RWPE2 (cell line): ENCODE measurements around the gene ADGRD2.
A peak's percentile ranks its signal among the peaks of the same experiment; 100 is the strongest.

Experiments
- ATAC-seq: fragments of 200-7000 bp; cut with Tn5 transposase; 3 replicates; pipeline ENCODE4 v1.9.1; 2021; ENCODE audit warnings: low read depth
- DNase-seq: peaks from one replicate; pipeline ENCODE4 v3.0.0-alpha.2; 2020; ENCODE audit warnings: low spot score
- H3K27ac ChIP-seq: fragments of 450-650 bp; 2 replicates; pipeline ENCODE4 v1.5.1; 2017; ENCODE audit warnings: mild to moderate bottlenecking; ENCODE audit not compliant: poor library complexity, severe bottlenecking
- H3K27me3 ChIP-seq: fragments of 250-450 bp; sonication (Bioruptor Pico); 2 replicates; pipeline ENCODE4 v1.5.1; 2021; ENCODE audit warnings: mild to moderate bottlenecking, moderate library complexity; ENCODE audit not compliant: insufficient read depth, poor library complexity, severe bottlenecking
- H3K36me3 ChIP-seq: fragments of 250-450 bp; sonication (Bioruptor Pico); 2 replicates; pipeline ENCODE4 v1.5.1; 2020; ENCODE audit warnings: low read depth, mild to moderate bottlenecking, moderate library complexity
- H3K4me1 ChIP-seq: fragments of 250-450 bp; sonication (Bioruptor Pico); 2 replicates; pipeline ENCODE4 v1.5.1; 2021; ENCODE audit warnings: mild to moderate bottlenecking, moderate library complexity; ENCODE audit not compliant: insufficient read depth, poor library complexity, severe bottlenecking
- H3K4me3 ChIP-seq: fragments of 250-450 bp; sonication (Bioruptor Pico); 2 replicates; pipeline ENCODE4 v1.5.1; 2021; ENCODE audit warnings: mild to moderate bottlenecking, moderate library complexity; ENCODE audit not compliant: severe bottlenecking
- H3K9me3 ChIP-seq: fragments of 250-450 bp; sonication (Bioruptor Pico); 2 replicates; pipeline ENCODE4 v1.5.1; 2021; ENCODE audit warnings: mild to moderate bottlenecking, moderate library complexity; ENCODE audit not compliant: severe bottlenecking
- CTCF ChIP-seq: fragments of 450-650 bp; IDR thresholded peaks from one replicate; pipeline ENCODE4 v1.5.1; 2017; ENCODE audit warnings: mild to moderate bottlenecking, moderate library complexity; ENCODE audit not compliant: poor library complexity, severe bottlenecking

The ADGRD2 gene

GRCh38 chr9:124478354-124478753 is 28.1 kb downstream of the ADGRD2 start:
- TF ChIP-seq CTCF: no peak
- ATAC-seq: no peak
- DNase-seq: no peak
- H3K36me3 ChIP-seq: no peaks in the 10 kb centered on the region
- no peak overlapping the region for H3K4me3 ChIP-seq
- H3K27me3 ChIP-seq: peaks cover 20% of the 10 kb centered on the region
- no peak overlapping the region for H3K27ac ChIP-seq
- H3K9me3 ChIP-seq: no peaks in the 10 kb centered on the region
- H3K4me1 ChIP-seq: no peaks in the 10 kb centered on the region

- no peak for DNase-seq
- Histone ChIP-seq H3K9me3 (no peaks in the 10 kb centered on the region), H3K27me3 (peaks cover 20% of the 10 kb centered on the region), H3K27ac (no peak overlapping the region), H3K4me3 (no peak overlapping the region), H3K4me1 (no peaks in the 10 kb centered on the region), H3K36me3 (no peaks in the 10 kb centered on the region)
- TF ChIP-seq CTCF: no peak
- ATAC-seq: no peak
Observed at GRCh38 chr9:124479371-124479770, 29.1 kb downstream of the ADGRD2 start.

- no peak for DNase-seq
- Histone ChIP-seq H3K4me3 (no peak overlapping the region), H3K9me3 (no peaks in the 10 kb centered on the region), H3K27me3 (peaks cover 20% of the 10 kb centered on the region), H3K36me3 (no peaks in the 10 kb centered on the region), H3K27ac (no peak overlapping the region), H3K4me1 (no peaks in the 10 kb centered on the region)
- no peak for ATAC-seq
- TF ChIP-seq CTCF: no peak
Observed at GRCh38 chr9:124479947-124480620, 29.8 kb downstream of the ADGRD2 start.

GRCh38 chr9:124480621-124480981 is 30.4 kb downstream of the ADGRD2 start:
- Histone ChIP-seq H3K4me1 (no peaks in the 10 kb centered on the region), H3K9me3 (no peaks in the 10 kb centered on the region), H3K36me3 (no peaks in the 10 kb centered on the region), H3K27me3 (peaks cover 20% of the 10 kb centered on the region), H3K27ac (no peak overlapping the region), H3K4me3 (no peak overlapping the region)
- TF ChIP-seq CTCF: peak; percentile 45
- ATAC-seq (peak; percentile 36; the same call in 1 of the 3 replicates), DNase-seq (no peak)

GRCh38 chr9:124481115-124481514 is 30.9 kb downstream of the ADGRD2 start:
- Histone ChIP-seq H3K9me3 (no peaks in the 10 kb centered on the region), H3K27me3 (peaks cover 18% of the 10 kb centered on the region), H3K27ac (no peak overlapping the region), H3K4me1 (no peaks in the 10 kb centered on the region), H3K4me3 (no peak overlapping the region), H3K36me3 (no peaks in the 10 kb centered on the region)
- TF ChIP-seq CTCF: no peak
- ATAC-seq (no peak), DNase-seq (no peak)
